ENCODE data around the gene SYTL5. TPM values are rescaled to one million over a fixed set of nuclear protein-coding genes. Genes with fewer than 3 reads are reported as not detected.

Gene SYTL5
- total and polyA plus RNA-seq, 5 donors = 0.06 to 0.39 (median 0.13) TPM; not detected in 1

GRCh38 chrX:38110231-38110630, 103.9 kb downstream of the SYTL5 start:
- H3K27me3 ChIP-seq (ENCODE audit: control insufficient read depth, insufficient read depth) = no peaks in the 10 kb centered on the region
- H3K4me3 ChIP-seq (ENCODE audit: low read length) = no peak overlapping the region
- no peak overlapping the region for H3K27ac ChIP-seq (ENCODE audit: low read length)
- intact Hi-C loops (cut with DNase I) = no loop called here
- no peak for DNase-seq
- WGBS = 59% methylated on average over 6 of the region's 6 CpGs
- no peaks in the 10 kb centered on the region for H3K9me3 ChIP-seq (ENCODE audit: control insufficient read depth, low read length)
- no peaks in the 10 kb centered on the region for H3K4me1 ChIP-seq (ENCODE audit: control insufficient read depth, insufficient read depth, low read length)
- no peak for ATAC-seq

GRCh38 chrX:38111196-38111595, 104.8 kb downstream of the SYTL5 start:
- Histone ChIP-seq H3K4me3 (ENCODE audit: low read length) (no peak overlapping the region), H3K4me1 (ENCODE audit: control insufficient read depth, insufficient read depth, low read length) (no peaks in the 10 kb centered on the region), H3K27ac (ENCODE audit: low read length) (no peak overlapping the region), H3K9me3 (ENCODE audit: control insufficient read depth, low read length) (no peaks in the 10 kb centered on the region), H3K27me3 (ENCODE audit: control insufficient read depth, insufficient read depth) (no peaks in the 10 kb centered on the region)
- ATAC-seq = no peak
- 93% methylated on average over 5 of the region's 5 CpGs for WGBS
- no peak for DNase-seq
- intact Hi-C loops (cut with DNase I) = no loop called here

- intact Hi-C loops (cut with DNase I) = no loop called here
- no peak overlapping the region for H3K27ac ChIP-seq (ENCODE audit: low read length)
- no peak for ATAC-seq
- no peaks in the 10 kb centered on the region for H3K4me1 ChIP-seq (ENCODE audit: control insufficient read depth, insufficient read depth, low read length)
- DNase-seq = no peak
- H3K4me3 ChIP-seq (ENCODE audit: low read length) = no peak overlapping the region
- no peaks in the 10 kb centered on the region for H3K9me3 ChIP-seq (ENCODE audit: control insufficient read depth, low read length)
- no peaks in the 10 kb centered on the region for H3K27me3 ChIP-seq (ENCODE audit: control insufficient read depth, insufficient read depth)
- WGBS = 50% methylated on average over 4 of the region's 4 CpGs
Measured at GRCh38 chrX:38112566-38112965, 106.2 kb downstream of the SYTL5 start.

- H3K4me3 ChIP-seq (ENCODE audit: low read length) = no peak overlapping the region
- no peak overlapping the region for H3K27ac ChIP-seq (ENCODE audit: low read length)
- no peak for ATAC-seq
- intact Hi-C loops (cut with DNase I) = no loop called here
- no peaks in the 10 kb centered on the region for H3K9me3 ChIP-seq (ENCODE audit: control insufficient read depth, low read length)
- WGBS = 75% methylated on average over 1 of the region's 1 CpG
- no peaks in the 10 kb centered on the region for H3K4me1 ChIP-seq (ENCODE audit: control insufficient read depth, insufficient read depth, low read length)
- H3K27me3 ChIP-seq (ENCODE audit: control insufficient read depth, insufficient read depth) = no peaks in the 10 kb centered on the region
- DNase-seq = no peak
Measured at GRCh38 chrX:38116706-38117105, 110.4 kb downstream of the SYTL5 start.

- DNase-seq = peak in 2 of 3 donors; percentile 22 to 25
- no peak for ATAC-seq
- Histone ChIP-seq H3K9me3 (ENCODE audit: control insufficient read depth, low read length) (no peaks in the 10 kb centered on the region), H3K27ac (ENCODE audit: low read length) (no peak overlapping the region), H3K4me3 (ENCODE audit: low read length) (no peak overlapping the region), H3K27me3 (ENCODE audit: control insufficient read depth, insufficient read depth) (no peaks in the 10 kb centered on the region), H3K4me1 (ENCODE audit: control insufficient read depth, insufficient read depth, low read length) (no peaks in the 10 kb centered on the region)
- WGBS = 62% methylated on average over 7 of the region's 7 CpGs
- intact Hi-C loops (cut with DNase I) = no loop called here
Measured at GRCh38 chrX:38117485-38117884, 111.1 kb downstream of the SYTL5 start.

- Histone ChIP-seq H3K27me3 (ENCODE audit: control insufficient read depth, insufficient read depth) (no peaks in the 10 kb centered on the region), H3K27ac (ENCODE audit: low read length) (no peak overlapping the region), H3K9me3 (ENCODE audit: control insufficient read depth, low read length) (no peaks in the 10 kb centered on the region), H3K4me1 (ENCODE audit: control insufficient read depth, insufficient read depth, low read length) (no peaks in the 10 kb centered on the region), H3K4me3 (ENCODE audit: low read length) (no peak overlapping the region)
- ATAC-seq (no peak), DNase-seq (no peak)
- WGBS = 53% methylated on average over 1 of the region's 1 CpG
- intact Hi-C loops (cut with DNase I) = no loop called here
Measured at GRCh38 chrX:38124000-38124399, 117.6 kb downstream of the SYTL5 start.

- DNase-seq = no peak
- intact Hi-C loops (cut with DNase I) = no loop called here
- Histone ChIP-seq H3K4me1 (ENCODE audit: control insufficient read depth, insufficient read depth, low read length) (no peaks in the 10 kb centered on the region), H3K4me3 (ENCODE audit: low read length) (no peak overlapping the region), H3K27ac (ENCODE audit: low read length) (no peak overlapping the region), H3K9me3 (ENCODE audit: control insufficient read depth, low read length) (no peaks in the 10 kb centered on the region), H3K27me3 (ENCODE audit: control insufficient read depth, insufficient read depth) (no peaks in the 10 kb centered on the region)
- 87% methylated on average over 3 of the region's 3 CpGs for WGBS
- ATAC-seq = no peak
Measured at GRCh38 chrX:38126179-38126578, 119.8 kb downstream of the SYTL5 start.

- no peaks in the 10 kb centered on the region for H3K9me3 ChIP-seq (ENCODE audit: control insufficient read depth, low read length)
- intact Hi-C loops (cut with DNase I) = no loop called here
- no peak for ATAC-seq
- WGBS = 100% methylated on average over 1 of the region's 1 CpG
- H3K27me3 ChIP-seq (ENCODE audit: control insufficient read depth, insufficient read depth) = no peaks in the 10 kb centered on the region
- no peaks in the 10 kb centered on the region for H3K4me1 ChIP-seq (ENCODE audit: control insufficient read depth, insufficient read depth, low read length)
- no peak for DNase-seq
- H3K27ac ChIP-seq (ENCODE audit: low read length) = no peak overlapping the region
- H3K4me3 ChIP-seq (ENCODE audit: low read length) = no peak overlapping the region
Measured at GRCh38 chrX:38127961-38128360, 121.6 kb downstream of the SYTL5 start.

- DNase-seq = no peak
- Histone ChIP-seq H3K27ac (ENCODE audit: low read length) (no peak overlapping the region), H3K9me3 (ENCODE audit: control insufficient read depth, low read length) (no peaks in the 10 kb centered on the region), H3K27me3 (ENCODE audit: control insufficient read depth, insufficient read depth) (no peaks in the 10 kb centered on the region), H3K4me3 (ENCODE audit: low read length) (no peak overlapping the region), H3K4me1 (ENCODE audit: control insufficient read depth, insufficient read depth, low read length) (no peaks in the 10 kb centered on the region)
- intact Hi-C loops (cut with DNase I) = no loop called here
- ATAC-seq = no peak
Measured at GRCh38 chrX:38129366-38129765, 123.0 kb downstream of the SYTL5 start.

GRCh38 chrX:38138157-38138891, 132.0 kb downstream of the SYTL5 start:
- 42% methylated on average over 2 of the region's 2 CpGs for WGBS
- intact Hi-C loops (cut with DNase I) = no loop called here

GRCh38 chrX:38138900-38139299, 132.5 kb downstream of the SYTL5 start:
- 84% methylated on average over 2 of the region's 2 CpGs for WGBS
- DNase-seq = no peak
- no peaks in the 10 kb centered on the region for H3K27me3 ChIP-seq (ENCODE audit: control insufficient read depth, insufficient read depth)

More at GRCh38 chrX:38138157-38138891, 132.0 kb downstream of the SYTL5 start:
- Histone ChIP-seq H3K27ac (ENCODE audit: low read length) (no peak overlapping the region), H3K9me3 (ENCODE audit: control insufficient read depth, low read length) (no peaks in the 10 kb centered on the region), H3K4me1 (ENCODE audit: control insufficient read depth, insufficient read depth, low read length) (no peaks in the 10 kb centered on the region), H3K4me3 (ENCODE audit: low read length) (no peak overlapping the region), H3K27me3 (ENCODE audit: control insufficient read depth, insufficient read depth) (no peaks in the 10 kb centered on the region)
- ATAC-seq (no peak), DNase-seq (no peak)

GRCh38 chrX:38142610-38143009, 136.3 kb downstream of the SYTL5 start:
- ATAC-seq (peak; percentile 84), DNase-seq (no peak)
- Histone ChIP-seq H3K27me3 (ENCODE audit: control insufficient read depth, insufficient read depth) (no peaks in the 10 kb centered on the region), H3K4me1 (ENCODE audit: control insufficient read depth, insufficient read depth, low read length) (no peaks in the 10 kb centered on the region), H3K4me3 (ENCODE audit: low read length) (no peak overlapping the region), H3K27ac (ENCODE audit: low read length) (no peak overlapping the region), H3K9me3 (ENCODE audit: control insufficient read depth, low read length) (no peaks in the 10 kb centered on the region)
- intact Hi-C loops (cut with DNase I) = no loop called here
- WGBS = 16% methylated on average over 1 of the region's 1 CpG

More at GRCh38 chrX:38138900-38139299, 132.5 kb downstream of the SYTL5 start:
- no peaks in the 10 kb centered on the region for H3K4me1 ChIP-seq (ENCODE audit: control insufficient read depth, insufficient read depth, low read length)
- peak in 1 of 2 donors; percentile 50 for ATAC-seq
- intact Hi-C loops (cut with DNase I) = no loop called here
- H3K4me3 ChIP-seq (ENCODE audit: low read length) = no peak overlapping the region
- H3K9me3 ChIP-seq (ENCODE audit: control insufficient read depth, low read length) = no peaks in the 10 kb centered on the region
- no peak overlapping the region for H3K27ac ChIP-seq (ENCODE audit: low read length)
